ENCODE measurements around the gene IL23R.
"Not testable (repeated sequence)": the region's sequence is repeated elsewhere in the genome, so short reads cannot be mapped to it uniquely, and the experiment has no call there.

The IL23R gene

GRCh38 chr1:67166196-67166595 is at the start of gene IL23R:
TSS of gene IL23R (plus strand) at chr1:67166454. CDS start at chr1:67168121, 1,667 bp downstream.
- DNase-seq (ENCODE audit: low spot score), result peak; percentile 33

DNA sequence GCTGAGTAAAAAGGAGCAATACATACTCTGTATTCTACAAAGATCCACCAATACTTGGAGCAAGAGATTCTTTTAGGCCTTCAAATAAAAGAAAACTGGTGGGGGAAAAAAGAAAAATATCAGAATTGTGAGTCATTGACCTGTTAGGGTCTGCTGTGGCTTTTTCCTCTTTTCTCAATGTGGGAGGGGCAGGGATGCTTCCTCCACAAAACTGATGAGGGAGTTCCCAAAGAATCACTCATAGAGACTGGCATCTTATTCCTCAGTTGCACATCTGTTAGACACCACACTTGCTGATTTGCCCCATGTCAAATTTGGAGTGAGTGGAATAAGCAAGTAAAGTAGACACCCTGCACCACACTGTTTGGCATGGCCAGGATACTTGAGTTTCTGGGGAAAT is 48.1 kb upstream of the IL23R start:
- DNase-seq (ENCODE audit: low spot score), result no peak

DNA sequence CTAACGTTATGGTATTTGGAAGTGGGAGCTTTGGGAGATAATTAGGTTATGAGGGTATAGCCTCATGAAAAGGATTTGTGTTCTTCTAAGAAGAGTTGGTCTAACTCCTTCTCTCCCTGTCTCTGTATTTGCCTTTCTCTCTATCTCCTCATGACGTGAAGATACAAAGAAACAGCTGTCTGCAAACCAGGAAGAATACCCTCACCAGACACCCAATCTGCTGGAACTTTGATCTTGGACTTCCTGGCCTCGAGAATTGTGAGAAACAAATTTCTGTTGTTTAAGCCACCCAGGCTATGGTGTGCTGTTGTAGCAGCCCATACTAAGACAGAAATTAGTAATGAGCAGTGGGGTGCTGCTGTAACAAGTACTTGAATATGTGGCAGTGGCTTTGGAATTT is 47.6 kb upstream of the IL23R start:
- no peak for DNase-seq (ENCODE audit: low spot score)

DNA sequence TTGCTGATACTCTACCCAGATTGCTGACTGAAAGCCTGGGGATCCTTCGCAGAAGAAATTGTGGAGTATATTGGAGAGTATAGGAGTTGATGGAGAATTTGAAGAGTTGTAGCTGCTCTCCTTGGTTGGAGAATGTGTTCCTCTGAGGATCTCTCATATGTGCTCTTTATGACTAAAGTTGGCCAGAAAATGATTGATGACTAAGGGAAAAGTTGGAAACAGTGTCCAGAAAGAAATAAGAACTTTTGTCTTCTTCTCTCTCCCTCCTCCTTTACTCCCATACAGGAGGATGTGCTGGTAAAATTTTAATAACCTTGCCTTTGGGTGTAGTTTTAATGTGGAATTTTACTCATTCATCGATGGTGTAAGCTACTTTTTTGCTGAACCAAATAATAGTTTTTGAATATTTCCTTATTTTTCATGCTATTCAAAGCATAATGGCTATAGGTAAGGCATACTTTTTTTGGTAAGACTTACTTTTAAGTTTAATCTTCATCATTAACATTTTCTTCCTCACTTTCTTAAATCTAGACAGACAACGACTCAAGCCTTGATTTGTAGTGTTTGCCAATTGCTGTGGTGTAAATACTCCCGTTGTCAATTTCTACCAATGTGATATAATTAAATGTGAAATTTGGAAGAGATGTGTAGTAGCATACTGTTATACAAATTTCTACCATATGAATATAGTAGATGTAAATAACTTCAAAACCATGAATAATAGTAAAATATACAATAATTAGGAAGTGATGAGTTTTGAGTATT is 45.2 kb upstream of the IL23R start:
- no peak for DNase-seq (ENCODE audit: low spot score)

GRCh38 chr1:67124455-67124854 is 41.8 kb upstream of the IL23R start:
- DNase-seq (ENCODE audit: low spot score), result no peak

- DNase-seq (ENCODE audit: low spot score), result no peak
Measured at GRCh38 chr1:67126111-67126746, 40.0 kb upstream of the IL23R start.

DNA sequence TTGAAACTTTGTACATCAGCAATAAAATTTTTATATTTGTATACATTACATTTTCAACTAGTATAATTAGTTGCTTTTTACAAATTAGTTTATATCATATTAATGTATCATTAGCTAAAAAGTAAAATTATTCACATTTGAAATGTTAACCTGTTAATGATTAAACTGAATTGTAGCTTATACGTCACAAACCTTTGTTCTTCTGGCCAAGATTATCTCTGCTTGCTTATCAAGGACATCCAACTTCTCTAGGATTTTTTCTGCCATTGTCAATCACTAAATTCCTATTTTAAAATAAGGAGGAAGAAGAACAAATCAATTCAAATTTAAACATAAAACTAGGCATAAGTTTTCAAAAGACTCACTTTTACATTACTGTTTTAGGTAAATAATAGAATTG is 39.3 kb upstream of the IL23R start:
- DNase-seq (ENCODE audit: low spot score), result no peak

DNA sequence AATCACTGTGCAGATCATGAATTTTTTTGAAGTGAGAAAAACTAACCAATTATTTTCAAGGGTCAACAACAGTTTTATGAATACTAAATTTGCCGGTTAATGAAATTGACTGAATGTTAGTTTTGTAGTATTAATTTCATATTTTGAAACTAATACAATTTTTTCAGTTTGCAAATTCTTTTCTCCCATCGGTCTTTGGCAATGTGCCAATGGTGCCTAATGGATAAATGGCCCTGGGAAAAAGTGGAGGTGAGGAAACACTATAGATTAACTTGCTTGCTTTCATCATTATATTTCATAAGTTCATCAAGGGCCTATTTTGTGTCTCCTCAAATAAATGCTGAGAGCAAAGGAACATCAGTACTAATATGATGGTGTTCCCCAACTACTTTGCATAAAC is 35.6 kb upstream of the IL23R start:
- DNase-seq (ENCODE audit: low spot score), result no peak

- DNase-seq (ENCODE audit: low spot score), result no peak
Measured at GRCh38 chr1:67133177-67133576, 33.1 kb upstream of the IL23R start.

DNA sequence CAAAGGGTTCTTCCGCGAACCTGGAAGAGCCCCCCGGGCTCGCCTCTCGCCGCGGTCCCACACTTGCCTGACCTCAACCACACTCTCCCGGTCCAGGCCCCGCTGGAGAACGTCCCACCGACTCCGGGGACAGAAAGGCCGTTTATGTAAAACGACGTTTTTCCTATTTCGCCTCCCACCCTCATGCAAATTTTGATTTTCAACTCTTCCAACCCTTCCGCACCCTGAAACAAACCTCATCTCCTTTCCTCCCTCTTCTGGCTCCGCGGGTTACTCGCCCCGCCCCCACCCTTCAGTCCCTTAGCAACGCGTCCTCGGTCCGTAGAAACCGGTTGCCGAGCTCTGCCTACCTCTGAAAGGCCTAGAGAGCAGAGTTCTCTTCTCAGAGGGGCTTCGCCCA is 31.6 kb upstream of the IL23R start, which contains the start of gene C1orf141:
TSS of gene C1orf141 (minus strand) at position 276 of the 400 bp plus-strand sequence. CDS start 7,730 bp downstream, outside the sequence.
- DNase-seq (ENCODE audit: low spot score), result no peak

DNA sequence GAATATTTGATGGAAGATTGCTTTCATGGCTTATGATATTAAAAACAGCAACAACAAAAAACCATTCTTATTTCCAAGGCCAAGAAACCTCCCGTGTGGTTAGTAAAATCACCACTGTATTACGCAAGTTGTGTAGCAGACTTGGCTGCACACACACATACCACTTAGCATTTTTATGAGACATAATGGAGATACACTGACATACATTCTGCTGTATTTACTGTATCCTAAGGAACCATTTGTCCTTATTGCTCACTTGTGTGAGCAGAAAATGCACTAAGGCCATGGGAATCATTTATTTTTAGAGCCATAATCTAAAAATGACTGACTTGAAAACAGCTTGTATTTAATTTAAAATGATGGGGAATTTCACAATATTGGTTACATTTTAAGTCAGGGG is 30.9 kb upstream of the IL23R start:
- no peak for DNase-seq (ENCODE audit: low spot score)

- DNase-seq (ENCODE audit: low spot score), result no peak
Measured at GRCh38 chr1:67137307-67137753, 28.9 kb upstream of the IL23R start.

DNA sequence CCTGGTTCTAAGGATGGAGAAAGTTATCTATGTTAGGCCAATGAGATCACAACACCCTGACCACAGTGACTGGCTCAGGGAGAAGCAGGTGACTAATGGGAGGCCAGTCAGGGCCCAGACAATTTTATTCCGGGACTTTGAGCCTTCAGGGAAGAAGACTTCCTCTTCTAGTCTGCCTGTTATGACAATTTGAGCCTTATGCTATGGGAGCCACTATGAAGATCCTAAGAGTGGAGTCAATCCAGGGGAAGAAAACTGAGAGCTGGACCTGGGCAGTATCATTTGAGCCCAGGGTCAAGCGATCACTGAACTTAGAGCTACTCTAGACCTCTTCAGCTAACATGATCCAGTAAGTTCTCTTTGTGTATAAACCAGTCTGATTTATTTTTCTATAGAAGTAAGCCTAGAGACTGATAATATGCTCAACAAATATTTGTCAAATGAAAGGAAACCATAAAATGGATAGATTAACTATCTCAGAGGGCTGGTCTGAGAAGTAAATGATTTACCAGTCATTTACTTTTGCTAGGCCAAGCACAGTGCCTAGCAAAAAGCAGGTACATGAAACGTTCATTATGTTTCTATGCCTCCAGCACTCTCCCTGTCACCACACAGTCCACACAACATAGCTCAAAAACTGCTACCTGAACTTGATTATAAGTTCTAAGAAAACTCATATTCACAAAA is 27.3 kb upstream of the IL23R start:
- no peak for DNase-seq (ENCODE audit: low spot score)

GRCh38 chr1:67140460-67140859 is 25.8 kb upstream of the IL23R start:
- no peak for DNase-seq (ENCODE audit: low spot score)

GRCh38 chr1:67141832-67142231 is 24.4 kb upstream of the IL23R start:
- DNase-seq (ENCODE audit: low spot score), result not testable (repeated sequence)

GRCh38 chr1:67142931-67143330 is 23.3 kb upstream of the IL23R start:
- peak; percentile 24 for DNase-seq (ENCODE audit: low spot score)

GRCh38 chr1:67143966-67144365 is 22.3 kb upstream of the IL23R start:
- DNase-seq (ENCODE audit: low spot score), result no peak

- peak; percentile 37 for DNase-seq (ENCODE audit: low spot score)
Measured at GRCh38 chr1:67144696-67145095, 21.6 kb upstream of the IL23R start.

DNA sequence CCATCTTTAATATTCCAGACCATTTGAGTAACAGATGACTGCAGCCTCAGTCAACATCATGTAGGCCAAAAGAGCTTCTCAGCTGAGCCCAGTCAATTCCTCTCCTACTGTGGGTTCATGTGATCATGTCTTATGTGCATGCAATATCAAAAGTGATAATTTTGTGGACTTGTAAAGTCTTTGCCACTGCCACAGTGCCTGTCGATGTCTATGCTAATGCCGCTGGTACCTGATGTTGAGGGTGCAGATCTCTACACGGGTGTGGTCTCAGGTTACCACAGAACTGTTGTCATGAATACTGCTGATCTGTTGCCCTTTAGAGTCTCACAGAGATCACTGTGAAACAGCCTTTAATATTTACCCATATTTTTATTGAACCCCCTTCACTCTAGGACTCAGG is 20.2 kb upstream of the IL23R start:
- no peak for DNase-seq (ENCODE audit: low spot score)

- no peak for DNase-seq (ENCODE audit: low spot score)
Measured at GRCh38 chr1:67146539-67146938, 19.7 kb upstream of the IL23R start.

GRCh38 chr1:67147973-67148372 is 18.3 kb upstream of the IL23R start:
- DNase-seq (ENCODE audit: low spot score), result not testable (repeated sequence)

DNA sequence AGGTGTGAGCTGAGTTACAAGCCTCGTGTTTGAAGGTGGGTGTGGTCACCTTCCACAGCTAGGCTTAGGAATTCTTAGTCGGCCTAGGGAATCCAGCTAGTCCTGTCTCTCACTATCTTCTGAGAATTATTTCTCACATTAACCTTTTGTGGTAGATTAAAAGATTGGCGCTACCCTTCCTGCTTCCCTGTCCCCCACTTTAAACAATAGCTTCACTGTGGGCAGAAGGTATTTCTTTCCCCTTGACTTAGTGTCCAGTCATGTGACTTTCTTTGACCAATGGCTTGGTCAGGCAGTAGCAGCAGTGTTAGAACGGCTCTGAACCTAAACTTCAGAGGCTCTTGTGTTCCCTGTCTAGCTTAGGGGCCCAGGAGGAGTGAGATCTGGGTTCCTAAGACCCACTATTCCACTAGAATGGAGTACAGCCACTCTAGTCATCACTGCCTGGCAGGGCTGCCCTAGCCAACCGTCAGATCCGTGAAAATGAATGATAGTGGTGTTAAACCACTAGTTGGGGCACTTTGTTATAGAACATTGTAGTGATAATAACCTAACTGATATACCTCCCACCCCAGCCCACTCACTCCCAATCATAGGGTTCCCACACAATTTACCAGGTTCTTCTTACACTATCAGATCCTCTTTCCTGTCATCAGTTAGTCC is 17.6 kb upstream of the IL23R start:
- DNase-seq (ENCODE audit: low spot score), result no peak

Data from CD4-positive, alpha-beta T cell treated with Interleukin-2 at 100 ng/mL for 4 hours (primary cell).